ENCODE data around the gene CHRND. TPM values are rescaled to one million over a fixed set of nuclear protein-coding genes. Genes with fewer than 3 reads are reported as not detected.
"Not testable (repeated sequence)": the region's sequence is repeated elsewhere in the genome, so short reads cannot be mapped to it uniquely, and the experiment has no call there.

Gene CHRND
- total and polyA plus RNA-seq, 2 of the 8 experiments (the other 6 are each of a cell fraction or from before 2014, with no cell fraction given): 0.24 TPM; not detected in 1

DNA sequence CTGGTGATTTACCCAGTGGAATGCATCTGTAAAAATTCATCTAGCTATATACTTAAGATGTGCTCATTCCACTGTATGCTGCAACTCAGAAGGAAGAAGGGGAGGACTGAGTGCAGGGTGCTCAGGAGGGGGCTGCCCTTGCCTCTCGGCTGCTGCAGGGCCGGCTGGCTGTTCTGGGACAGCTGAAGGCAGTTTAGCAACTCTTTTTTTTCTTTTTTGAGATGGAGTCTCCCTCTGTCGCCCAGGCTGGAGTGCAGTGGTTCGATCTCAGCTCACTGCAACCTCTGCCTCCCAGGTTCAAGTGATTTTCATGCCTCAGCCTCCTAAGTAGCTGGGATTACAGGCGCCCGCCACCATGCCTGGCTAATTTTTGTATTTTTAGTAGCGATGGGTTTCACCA is 6.9 kb downstream of the CHRND start:
- H2BK120ac ChIP-seq (replicated peaks; ENCODE audit: low read depth, low read length); H4K8ac ChIP-seq (ENCODE audit: extremely low read depth, insufficient read depth, low read length); H3K27ac ChIP-seq (ENCODE audit: low read depth, low read length); H3K23ac ChIP-seq (ENCODE audit: insufficient read length); H4K91ac ChIP-seq (replicated peaks; ENCODE audit: insufficient read length, low read length); H3K4ac ChIP-seq (replicated peaks; ENCODE audit: insufficient read length, low read depth, low read length); H3K9me3 ChIP-seq (ENCODE audit: insufficient read depth in 2 of 2, low read depth in 1 of 2, low read length in 1 of 2); H2BK15ac ChIP-seq (ENCODE audit: low read length); H3K27me3 ChIP-seq (replicated peaks in 1 of 4; ENCODE audit: control insufficient read depth in 3 of 4, extremely low read depth in 1 of 4, insufficient read depth in 3 of 4, low read length in 3 of 4); H3K18ac ChIP-seq (ENCODE audit: extremely low read depth, low read length); DNase-seq (ENCODE audit: low read depth in 1 of 2, low spot score in 2 of 2); H4K20me1 ChIP-seq (replicated peaks in 1 of 2; ENCODE audit: control insufficient read depth in 1 of 2, insufficient read depth in 2 of 2, low read length in 2 of 2); H2BK5ac ChIP-seq (ENCODE audit: low read depth, low read length); H2BK12ac ChIP-seq (ENCODE audit: low read depth, low read length); H3K56ac ChIP-seq (replicated peaks; ENCODE audit: insufficient read length, low read depth, low read length); H4K5ac ChIP-seq (ENCODE audit: insufficient read length, low read depth, low read length); H3K36me3 ChIP-seq (ENCODE audit: control insufficient read depth in 2 of 4, insufficient read depth in 4 of 4, low read length in 3 of 4); H3K79me2 ChIP-seq (ENCODE audit: control insufficient read depth in 1 of 2, insufficient read depth in 2 of 2, low read length in 2 of 2); H3K9ac ChIP-seq (replicated peaks in 1 of 4; ENCODE audit: extremely low read depth in 1 of 4, low read depth in 3 of 4, low read length in 3 of 4); H3K4me1 ChIP-seq (replicated peaks in 1 of 4; ENCODE audit: control insufficient read depth in 3 of 4, insufficient read depth in 4 of 4, low read length in 3 of 4); H2BK20ac ChIP-seq (ENCODE audit: low read length); FAIRE-seq; H2AFZ ChIP-seq (ENCODE audit: low read length); H3K79me1 ChIP-seq (ENCODE audit: low read depth, low read length); H3K4me3 ChIP-seq (ENCODE audit: extremely low read depth in 1 of 4, insufficient read depth in 2 of 4, low read depth in 3 of 4, low read length in 4 of 4); H3K4me2 ChIP-seq (ENCODE audit: insufficient read depth in 1 of 2, low read depth in 2 of 2, low read length in 2 of 2); H3K14ac ChIP-seq (ENCODE audit: insufficient read length); H3K23me2 ChIP-seq (ENCODE audit: low read depth, low read length); H2AK5ac ChIP-seq (ENCODE audit: low read depth, low read length): not testable (repeated sequence)
- CTCF ChIA-PET (ENCODE audit: partially characterized antibody): interaction anchor here (1.0 to 2.1 kb wide), 4 partner anchors 9 to 197 kb away, joined by 3 to 12 read pairs (median 6); no protein-coding TSS in a partner anchor
- WGBS, 2 experiments (ENCODE audit: extremely low coverage in 1 of 2, insufficient coverage in 1 of 2, insufficient read length in 1 of 2, insufficient replicate concordance in 2 of 2, low coverage in 1 of 2, low lambda C conversion rate in 2 of 2, missing lambda C conversion rate in 1 of 2): 78% methylated on average over 5 of the region's 7 CpGs; no CpG with 5 or more reads in 1 of the 2 experiments
- POLR2A ChIA-PET (ENCODE audit: partially characterized antibody): interaction anchor here (1.7 to 2.4 kb wide), 2 partner anchors 12 to 39 kb away, joined by 3 to 12 read pairs; no protein-coding TSS in a partner anchor
